ENCODE data around the gene CARD11.

Gene CARD11

GRCh38 chr7:3013975-3014792 is 29.5 kb downstream of the CARD11 start:
- no peak for DNase-seq

- peak; percentile 50 for DNase-seq
Measured at GRCh38 chr7:3011211-3011852, 32.3 kb downstream of the CARD11 start.

- DNase-seq = no peak
Measured at GRCh38 chr7:3010161-3010560, 33.5 kb downstream of the CARD11 start.

GRCh38 chr7:3009086-3009485 is 34.6 kb downstream of the CARD11 start:
- DNase-seq = no peak

- no peak for DNase-seq
Measured at GRCh38 chr7:3008386-3008785, 35.3 kb downstream of the CARD11 start.

- DNase-seq = no peak
Measured at GRCh38 chr7:3007696-3008095, 36.0 kb downstream of the CARD11 start.

- DNase-seq = no peak
Measured at GRCh38 chr7:3005257-3005656, 38.4 kb downstream of the CARD11 start.

GRCh38 chr7:3003936-3004335 is 39.7 kb downstream of the CARD11 start:
- DNase-seq = no peak

GRCh38 chr7:3002631-3003030 is 41.0 kb downstream of the CARD11 start:
- no peak for DNase-seq

- DNase-seq = no peak
Measured at GRCh38 chr7:3000566-3000965, 43.1 kb downstream of the CARD11 start.

- no peak for DNase-seq
Measured at GRCh38 chr7:2999078-2999500, 44.6 kb downstream of the CARD11 start.

- no peak for DNase-seq
Measured at GRCh38 chr7:2997014-2997413, 46.7 kb downstream of the CARD11 start.

GRCh38 chr7:2996141-2996540 is 47.5 kb downstream of the CARD11 start:
- DNase-seq = no peak

GRCh38 chr7:2993868-2994267 is 49.8 kb downstream of the CARD11 start:
- DNase-seq = no peak

- no peak for DNase-seq
Measured at GRCh38 chr7:2993396-2993795, 50.3 kb downstream of the CARD11 start.

GRCh38 chr7:2990949-2991470 is 52.7 kb downstream of the CARD11 start:
- DNase-seq = no peak

- no peak for DNase-seq
Measured at GRCh38 chr7:2986561-2986960, 57.1 kb downstream of the CARD11 start.

GRCh38 chr7:2985866-2986265 is 57.8 kb downstream of the CARD11 start:
- no peak for DNase-seq

GRCh38 chr7:2984091-2984490 is 59.6 kb downstream of the CARD11 start:
- DNase-seq = no peak

GRCh38 chr7:2983586-2983985 is 60.1 kb downstream of the CARD11 start:
- DNase-seq = no peak

- DNase-seq = peak; percentile 74
Measured at GRCh38 chr7:2982831-2983230, 60.8 kb downstream of the CARD11 start.

- no peak for DNase-seq
Measured at GRCh38 chr7:2982401-2982800, 61.3 kb downstream of the CARD11 start.

GRCh38 chr7:2981103-2981480 is 62.6 kb downstream of the CARD11 start:
- no peak for DNase-seq

GRCh38 chr7:2980401-2981102 is 63.1 kb downstream of the CARD11 start:
- no peak for DNase-seq

All from activated CD4-positive, alpha-beta T cell treated with anti-CD3 and anti-CD28 coated beads, Interleukin-10, Interleukin-2, amounts not matched to agents 100 ng/mL and 50 ng/mL, durations not matched to agents 16 hours and 8 hours (primary cell).